GM12878 (cell line): ENCODE results near the gene FERMT3.

ENCODE experiments used
- GABPA ChIP-seq: IDR thresholded peaks from 2 replicates; pipeline ENCODE4 v1.6.1; 2014; ENCODE audit warnings: antibody characterized with exemption, low read depth, mild to moderate bottlenecking, inconsistent platforms
- POLR2A ChIP-seq: IDR thresholded peaks from 2 replicates; pipeline ENCODE4 v1.6.1; 2011; ENCODE audit warnings: low read depth, mild to moderate bottlenecking, low read length
- SMC3 ChIP-seq: IDR thresholded peaks from 2 replicates; pipeline ENCODE4 v1.6.1; 2011; ENCODE audit warnings: low read length, improper control_type of control experiment, borderline replicate concordance
- TCF12 ChIP-seq: IDR thresholded peaks from 2 replicates; pipeline ENCODE4 v1.6.1; 2011; ENCODE audit warnings: low read depth, mild to moderate bottlenecking, low read length
- TF ChIP-seq, protein P1 (sequence below): fragments of 450-650 bp; IDR thresholded peaks from 2 replicates; pipeline ENCODE4 v1.6.1; 2017; ENCODE audit warnings: mild to moderate bottlenecking, low read depth, inconsistent platforms; ENCODE audit not compliant: poor library complexity, severe bottlenecking
- TF ChIP-seq, protein P2 (sequence below): fragments of 450-650 bp; IDR thresholded peaks from 2 replicates; pipeline ENCODE4 v1.6.1; 2014; ENCODE audit warnings: mild to moderate bottlenecking

DNA sequence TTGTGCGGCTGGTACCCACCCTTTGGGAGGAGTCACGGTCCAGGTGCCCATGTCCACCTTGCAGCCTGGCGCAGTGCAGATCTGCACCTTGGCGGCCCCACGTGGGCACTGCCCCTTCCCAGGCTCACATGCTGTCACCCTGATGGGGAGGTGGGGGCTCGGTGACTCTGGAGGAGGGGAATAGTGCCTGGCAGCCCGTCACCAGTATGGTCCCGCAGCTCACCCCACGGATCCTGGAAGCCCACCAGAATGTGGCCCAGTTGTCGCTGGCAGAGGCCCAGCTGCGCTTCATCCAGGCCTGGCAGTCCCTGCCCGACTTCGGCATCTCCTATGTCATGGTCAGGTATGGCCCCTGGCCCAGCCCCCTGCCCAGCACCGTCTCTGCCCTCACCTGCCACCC lies 14.3 kb downstream of the FERMT3 start:
- TF ChIP-seq TCF12: no peak
- TF ChIP-seq, protein P1, sequence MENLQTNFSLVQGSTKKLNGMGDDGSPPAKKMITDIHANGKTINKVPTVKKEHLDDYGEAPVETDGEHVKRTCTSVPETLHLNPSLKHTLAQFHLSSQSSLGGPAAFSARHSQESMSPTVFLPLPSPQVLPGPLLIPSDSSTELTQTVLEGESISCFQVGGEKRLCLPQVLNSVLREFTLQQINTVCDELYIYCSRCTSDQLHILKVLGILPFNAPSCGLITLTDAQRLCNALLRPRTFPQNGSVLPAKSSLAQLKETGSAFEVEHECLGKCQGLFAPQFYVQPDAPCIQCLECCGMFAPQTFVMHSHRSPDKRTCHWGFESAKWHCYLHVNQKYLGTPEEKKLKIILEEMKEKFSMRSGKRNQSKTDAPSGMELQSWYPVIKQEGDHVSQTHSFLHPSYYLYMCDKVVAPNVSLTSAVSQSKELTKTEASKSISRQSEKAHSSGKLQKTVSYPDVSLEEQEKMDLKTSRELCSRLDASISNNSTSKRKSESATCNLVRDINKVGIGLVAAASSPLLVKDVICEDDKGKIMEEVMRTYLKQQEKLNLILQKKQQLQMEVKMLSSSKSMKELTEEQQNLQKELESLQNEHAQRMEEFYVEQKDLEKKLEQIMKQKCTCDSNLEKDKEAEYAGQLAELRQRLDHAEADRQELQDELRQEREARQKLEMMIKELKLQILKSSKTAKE: no peak
- no peak for TF ChIP-seq GABPA
- no peak; the same call in 1 of the 2 replicates for TF ChIP-seq POLR2A
- TF ChIP-seq, protein P2, sequence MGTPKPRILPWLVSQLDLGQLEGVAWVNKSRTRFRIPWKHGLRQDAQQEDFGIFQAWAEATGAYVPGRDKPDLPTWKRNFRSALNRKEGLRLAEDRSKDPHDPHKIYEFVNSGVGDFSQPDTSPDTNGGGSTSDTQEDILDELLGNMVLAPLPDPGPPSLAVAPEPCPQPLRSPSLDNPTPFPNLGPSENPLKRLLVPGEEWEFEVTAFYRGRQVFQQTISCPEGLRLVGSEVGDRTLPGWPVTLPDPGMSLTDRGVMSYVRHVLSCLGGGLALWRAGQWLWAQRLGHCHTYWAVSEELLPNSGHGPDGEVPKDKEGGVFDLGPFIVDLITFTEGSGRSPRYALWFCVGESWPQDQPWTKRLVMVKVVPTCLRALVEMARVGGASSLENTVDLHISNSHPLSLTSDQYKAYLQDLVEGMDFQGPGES: no peak
- no peak for TF ChIP-seq SMC3
